ENCODE results near the gene C11orf97. TPM values are rescaled to one million over a fixed set of nuclear protein-coding genes. Genes with fewer than 3 reads are reported as not detected.

The C11orf97 gene
- total and polyA plus RNA-seq, 2 donors (not counting 3 experiments of a cell fraction or from before 2014, with no cell fraction given) = not detected

GRCh38 chr11:94560834-94561233 lies 48.6 kb downstream of the C11orf97 start:
- Histone ChIP-seq H4K20me1 (replicated peaks; ENCODE audit: control insufficient read depth, extremely low read depth, insufficient read depth, low read length) (no peaks in the 10 kb centered on the region), H3K4me3 (replicated peaks in 1 of 3; ENCODE audit: insufficient read depth in 1 of 3, low read depth in 1 of 3, low read length in 3 of 3) (no peak overlapping the region), H3K4me2 (ENCODE audit: insufficient read depth, low read length) (no peak overlapping the region), H3K9me3 (replicated peaks; ENCODE audit: control insufficient read depth, insufficient read depth, low read length) (no peaks in the 10 kb centered on the region), H3K27me3 (ENCODE audit: control insufficient read depth in 2 of 2, insufficient read depth in 2 of 2, low read length in 2 of 2) (no peaks in the 10 kb centered on the region), H3K79me2 (ENCODE audit: control insufficient read depth, insufficient read depth, low read length) (no peaks in the 10 kb centered on the region), H3K4me1 (ENCODE audit: control insufficient read depth, extremely low read depth, insufficient read depth, low read length) (peaks cover 12% of the 10 kb centered on the region), H3K27ac (ENCODE audit: insufficient read depth, low read depth, low read length) (no peak overlapping the region), H3K9me1 (replicated peaks; ENCODE audit: control insufficient read depth, extremely low read depth, insufficient read depth, low read length) (no peaks in the 10 kb centered on the region), H3K36me3 (ENCODE audit: control insufficient read depth in 2 of 2, extremely low read depth in 1 of 2, insufficient read depth in 2 of 2, low read length in 2 of 2) (no peaks in the 10 kb centered on the region), H2AFZ (ENCODE audit: low read depth, low read length) (no peak overlapping the region), H3K9ac (replicated peaks; ENCODE audit: extremely low read depth, insufficient read depth, low read length) (no peak overlapping the region)
- BruUV-seq (replicated peaks) = no TSS peak
- FAIRE-seq (peak; percentile 15), DNase-seq (ENCODE audit: low read depth, low spot score) (peak; percentile 37)
- ChIA-PET POLR2A (interaction anchor here (0.7 kb wide), 1 partner anchor 883 kb away, joined by 3 read pairs; no protein-coding TSS in a partner anchor), CTCF (interaction anchor here (0.6 to 1.4 kb wide), 3 partner anchors 8 to 665 kb away, joined by 3 read pairs; partner anchors contain the start of gene FUT4)
- dilution Hi-C loops (cut with MboI; ENCODE audit: extremely low pct_ligation_motif_present, low sequenced_read_pairs) = no loop called here
- intact Hi-C loops (cut with micrococcal nuclease) = no loop called here
- TF ChIP-seq MAX (IDR thresholded peaks at IDR 0.05; ENCODE audit: insufficient read depth, insufficient read length) = no peak
- TF ChIP-seq GATA2 (IDR thresholded peaks at IDR 0.05; ENCODE audit: insufficient read depth, insufficient read length, low read depth, low read length) = no peak
- TF ChIP-seq JUN (IDR thresholded peaks at IDR 0.05; ENCODE audit: borderline replicate concordance, insufficient read depth, insufficient read length, low read depth) = no peak
- TF ChIP-seq EZH2 (IDR thresholded peaks at IDR 0.05; ENCODE audit: borderline replicate concordance, low read depth, low read length, severe bottlenecking) = no peak
- no peak for TF ChIP-seq FOS (IDR thresholded peaks at IDR 0.05; ENCODE audit: borderline replicate concordance, insufficient read depth, low read length)
- no peak for TF ChIP-seq MYC (IDR thresholded peaks at IDR 0.05; ENCODE audit: low read depth, low read length)
- no peak for TF ChIP-seq POLR2AphosphoS5 (IDR thresholded peaks at IDR 0.05; ENCODE audit: insufficient read depth, low read depth, low read length)
- TF ChIP-seq, protein P1, sequence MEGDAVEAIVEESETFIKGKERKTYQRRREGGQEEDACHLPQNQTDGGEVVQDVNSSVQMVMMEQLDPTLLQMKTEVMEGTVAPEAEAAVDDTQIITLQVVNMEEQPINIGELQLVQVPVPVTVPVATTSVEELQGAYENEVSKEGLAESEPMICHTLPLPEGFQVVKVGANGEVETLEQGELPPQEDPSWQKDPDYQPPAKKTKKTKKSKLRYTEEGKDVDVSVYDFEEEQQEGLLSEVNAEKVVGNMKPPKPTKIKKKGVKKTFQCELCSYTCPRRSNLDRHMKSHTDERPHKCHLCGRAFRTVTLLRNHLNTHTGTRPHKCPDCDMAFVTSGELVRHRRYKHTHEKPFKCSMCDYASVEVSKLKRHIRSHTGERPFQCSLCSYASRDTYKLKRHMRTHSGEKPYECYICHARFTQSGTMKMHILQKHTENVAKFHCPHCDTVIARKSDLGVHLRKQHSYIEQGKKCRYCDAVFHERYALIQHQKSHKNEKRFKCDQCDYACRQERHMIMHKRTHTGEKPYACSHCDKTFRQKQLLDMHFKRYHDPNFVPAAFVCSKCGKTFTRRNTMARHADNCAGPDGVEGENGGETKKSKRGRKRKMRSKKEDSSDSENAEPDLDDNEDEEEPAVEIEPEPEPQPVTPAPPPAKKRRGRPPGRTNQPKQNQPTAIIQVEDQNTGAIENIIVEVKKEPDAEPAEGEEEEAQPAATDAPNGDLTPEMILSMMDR (IDR thresholded peaks at IDR 0.05; ENCODE audit: extremely low read depth in 1 of 2, insufficient read depth in 1 of 2, low read depth in 1 of 2, low read length in 2 of 2) = no peak
- TF ChIP-seq POLR2A (IDR thresholded peaks at IDR 0.05; ENCODE audit: low read depth, low read length) = no peak
